ENCODE results near the gene COL23A1. TPM values are rescaled to one million over a fixed set of nuclear protein-coding genes. Genes with fewer than 3 reads are reported as not detected.

The COL23A1 gene
- total RNA-seq, 1 experiment from 2014 or later = not detected

GRCh38 chr5:178396796-178397720, 193.1 kb downstream of the COL23A1 start:
- Mint-ChIP-seq H3K36me3 (ENCODE audit: insufficient read depth, unreplicated experiment) (no peaks in the 10 kb centered on the region), H3K9me3 (ENCODE audit: low read depth, unreplicated experiment) (peaks cover 3% of the 10 kb centered on the region), H3K27ac (ENCODE audit: unreplicated experiment) (no peak overlapping the region), H3K27me3 (ENCODE audit: unreplicated experiment) (peaks cover 14% of the 10 kb centered on the region), H3K4me3 (ENCODE audit: low read depth, unreplicated experiment) (no peak overlapping the region), H3K4me1 (ENCODE audit: low read depth, unreplicated experiment) (no peaks in the 10 kb centered on the region)
- CTCF ChIA-PET = interaction anchor here (0.7 kb wide), 1 partner anchor 204 kb away, joined by 4 read pairs; no protein-coding TSS in a partner anchor
- no peak for TF ChIP-seq CTCF (IDR thresholded peaks at IDR 0.05; ENCODE audit: unreplicated experiment)
- intact Hi-C loops (cut with micrococcal nuclease; ENCODE audit: unreplicated experiment) = no loop called here
- BruUV-seq (replicated peaks) = no TSS peak
- DNase-seq = no peak

GRCh38 chr5:178394074-178394473, 196.1 kb downstream of the COL23A1 start:
- Mint-ChIP-seq H3K27me3 (ENCODE audit: unreplicated experiment) (peaks cover 36% of the 10 kb centered on the region), H3K9me3 (ENCODE audit: low read depth, unreplicated experiment) (no peaks in the 10 kb centered on the region), H3K4me1 (ENCODE audit: low read depth, unreplicated experiment) (no peaks in the 10 kb centered on the region), H3K36me3 (ENCODE audit: insufficient read depth, unreplicated experiment) (no peaks in the 10 kb centered on the region), H3K4me3 (ENCODE audit: low read depth, unreplicated experiment) (no peak overlapping the region), H3K27ac (ENCODE audit: unreplicated experiment) (no peak overlapping the region)
- no peak for DNase-seq
- intact Hi-C loops (cut with micrococcal nuclease; ENCODE audit: unreplicated experiment) = no loop called here
- BruUV-seq (replicated peaks) = no TSS peak
- no peak for TF ChIP-seq CTCF (IDR thresholded peaks at IDR 0.05; ENCODE audit: unreplicated experiment)
- CTCF ChIA-PET = no interaction called here

GRCh38 chr5:178392931-178393394, 197.2 kb downstream of the COL23A1 start:
- TF ChIP-seq CTCF (IDR thresholded peaks at IDR 0.05; ENCODE audit: unreplicated experiment) = no peak
- no peaks in the 10 kb centered on the region for H3K4me1 Mint-ChIP-seq (ENCODE audit: low read depth, unreplicated experiment)
- no peaks in the 10 kb centered on the region for H3K9me3 Mint-ChIP-seq (ENCODE audit: low read depth, unreplicated experiment)
- H3K36me3 Mint-ChIP-seq (ENCODE audit: insufficient read depth, unreplicated experiment) = no peaks in the 10 kb centered on the region
- H3K4me3 Mint-ChIP-seq (ENCODE audit: low read depth, unreplicated experiment) = no peak overlapping the region
- no peak for DNase-seq
- peaks cover 47% of the 10 kb centered on the region for H3K27me3 Mint-ChIP-seq (ENCODE audit: unreplicated experiment)
- intact Hi-C loops (cut with micrococcal nuclease; ENCODE audit: unreplicated experiment) = no loop called here
- CTCF ChIA-PET = no interaction called here
- BruUV-seq (replicated peaks) = no TSS peak
- no peak overlapping the region for H3K27ac Mint-ChIP-seq (ENCODE audit: unreplicated experiment)

GRCh38 chr5:178392386-178392785, 197.8 kb downstream of the COL23A1 start:
- DNase-seq = no peak
- peaks cover 52% of the 10 kb centered on the region for H3K27me3 Mint-ChIP-seq (ENCODE audit: unreplicated experiment)
- H3K4me1 Mint-ChIP-seq (ENCODE audit: low read depth, unreplicated experiment) = no peaks in the 10 kb centered on the region
- no peak for TF ChIP-seq CTCF (IDR thresholded peaks at IDR 0.05; ENCODE audit: unreplicated experiment)
- BruUV-seq (replicated peaks) = no TSS peak
- H3K36me3 Mint-ChIP-seq (ENCODE audit: insufficient read depth, unreplicated experiment) = no peaks in the 10 kb centered on the region
- H3K4me3 Mint-ChIP-seq (ENCODE audit: low read depth, unreplicated experiment) = no peak overlapping the region
- intact Hi-C loops (cut with micrococcal nuclease; ENCODE audit: unreplicated experiment) = no loop called here
- CTCF ChIA-PET = no interaction called here
- no peaks in the 10 kb centered on the region for H3K9me3 Mint-ChIP-seq (ENCODE audit: low read depth, unreplicated experiment)
- H3K27ac Mint-ChIP-seq (ENCODE audit: unreplicated experiment) = no peak overlapping the region
